PC-9 (cell line): ENCODE results near the gene LUC7L3.

Source experiments
- EZH2 ChIP-seq: fragments of 200-600 bp; sonication (generic); IDR thresholded peaks from 2 replicates; pipeline ENCODE4 v1.8.0; 2017; ENCODE audit warnings: antibody characterized with exemption, low read depth
- TF ChIP-seq, protein P1 (sequence below): fragments of 200-600 bp; sonication (generic); conservative IDR thresholded peaks from 2 replicates; pipeline ENCODE4 v1.6.1; 2017; ENCODE audit warnings: mixed run types, antibody characterized with exemption, mild to moderate bottlenecking, moderate library complexity

DNA sequence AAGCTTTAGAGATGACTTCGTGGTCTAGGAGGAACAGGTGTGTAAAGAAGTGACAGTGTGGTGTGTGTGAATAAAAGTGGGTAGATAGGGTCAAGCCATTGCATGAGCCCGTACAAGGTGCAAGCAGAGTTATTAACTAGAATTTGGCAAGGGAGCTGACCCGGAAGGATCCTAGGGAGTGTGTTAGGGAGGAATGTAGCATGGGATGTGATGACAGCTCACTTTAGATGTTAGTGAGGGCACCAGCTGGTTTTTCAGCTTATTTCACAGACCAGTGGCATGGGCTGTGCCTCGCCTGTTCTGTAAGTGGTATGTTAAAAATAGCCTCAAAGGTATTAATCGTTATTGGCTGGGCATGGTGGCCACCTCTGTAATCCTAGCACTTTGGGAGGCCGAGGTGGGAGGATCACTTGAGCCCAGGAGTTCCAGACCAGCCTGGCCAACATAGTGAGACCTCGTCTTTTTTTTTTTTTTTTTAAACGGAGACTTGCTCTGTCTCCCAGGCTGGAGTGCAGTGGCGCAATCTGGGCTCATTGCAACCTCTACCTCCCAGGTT is 39.7 kb downstream of the LUC7L3 start:
- TF ChIP-seq, protein P1, sequence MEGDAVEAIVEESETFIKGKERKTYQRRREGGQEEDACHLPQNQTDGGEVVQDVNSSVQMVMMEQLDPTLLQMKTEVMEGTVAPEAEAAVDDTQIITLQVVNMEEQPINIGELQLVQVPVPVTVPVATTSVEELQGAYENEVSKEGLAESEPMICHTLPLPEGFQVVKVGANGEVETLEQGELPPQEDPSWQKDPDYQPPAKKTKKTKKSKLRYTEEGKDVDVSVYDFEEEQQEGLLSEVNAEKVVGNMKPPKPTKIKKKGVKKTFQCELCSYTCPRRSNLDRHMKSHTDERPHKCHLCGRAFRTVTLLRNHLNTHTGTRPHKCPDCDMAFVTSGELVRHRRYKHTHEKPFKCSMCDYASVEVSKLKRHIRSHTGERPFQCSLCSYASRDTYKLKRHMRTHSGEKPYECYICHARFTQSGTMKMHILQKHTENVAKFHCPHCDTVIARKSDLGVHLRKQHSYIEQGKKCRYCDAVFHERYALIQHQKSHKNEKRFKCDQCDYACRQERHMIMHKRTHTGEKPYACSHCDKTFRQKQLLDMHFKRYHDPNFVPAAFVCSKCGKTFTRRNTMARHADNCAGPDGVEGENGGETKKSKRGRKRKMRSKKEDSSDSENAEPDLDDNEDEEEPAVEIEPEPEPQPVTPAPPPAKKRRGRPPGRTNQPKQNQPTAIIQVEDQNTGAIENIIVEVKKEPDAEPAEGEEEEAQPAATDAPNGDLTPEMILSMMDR: no peak
- no peak for TF ChIP-seq EZH2
